Astrocyte of the hippocampus (primary cell): ENCODE measurements around the gene RPRD1B.

ENCODE experiments used
- DNase-seq: peaks from one replicate; pipeline ENCODE4 v3.0.0; 2011; ENCODE audit warnings: low read depth, low spot score

RPRD1B gene

DNA sequence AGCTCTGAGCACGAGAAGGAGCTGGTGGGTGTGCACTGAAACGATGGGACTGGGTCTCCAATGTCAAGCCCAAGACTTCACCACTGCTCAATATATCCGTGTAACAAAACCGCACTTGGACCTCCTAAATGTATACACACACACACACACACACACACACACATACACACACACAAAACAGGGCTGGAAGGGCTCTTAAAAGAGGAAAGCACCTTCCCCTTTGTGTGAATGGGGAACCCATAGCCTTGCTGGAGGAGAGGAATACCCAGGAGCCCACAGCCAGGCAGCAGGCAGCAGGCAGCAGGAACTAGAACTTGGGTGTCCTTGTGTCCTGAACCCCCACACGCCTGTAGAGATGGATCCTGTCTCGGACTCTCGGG, 101.7 kb downstream of the RPRD1B start:
- no peak for DNase-seq

DNA sequence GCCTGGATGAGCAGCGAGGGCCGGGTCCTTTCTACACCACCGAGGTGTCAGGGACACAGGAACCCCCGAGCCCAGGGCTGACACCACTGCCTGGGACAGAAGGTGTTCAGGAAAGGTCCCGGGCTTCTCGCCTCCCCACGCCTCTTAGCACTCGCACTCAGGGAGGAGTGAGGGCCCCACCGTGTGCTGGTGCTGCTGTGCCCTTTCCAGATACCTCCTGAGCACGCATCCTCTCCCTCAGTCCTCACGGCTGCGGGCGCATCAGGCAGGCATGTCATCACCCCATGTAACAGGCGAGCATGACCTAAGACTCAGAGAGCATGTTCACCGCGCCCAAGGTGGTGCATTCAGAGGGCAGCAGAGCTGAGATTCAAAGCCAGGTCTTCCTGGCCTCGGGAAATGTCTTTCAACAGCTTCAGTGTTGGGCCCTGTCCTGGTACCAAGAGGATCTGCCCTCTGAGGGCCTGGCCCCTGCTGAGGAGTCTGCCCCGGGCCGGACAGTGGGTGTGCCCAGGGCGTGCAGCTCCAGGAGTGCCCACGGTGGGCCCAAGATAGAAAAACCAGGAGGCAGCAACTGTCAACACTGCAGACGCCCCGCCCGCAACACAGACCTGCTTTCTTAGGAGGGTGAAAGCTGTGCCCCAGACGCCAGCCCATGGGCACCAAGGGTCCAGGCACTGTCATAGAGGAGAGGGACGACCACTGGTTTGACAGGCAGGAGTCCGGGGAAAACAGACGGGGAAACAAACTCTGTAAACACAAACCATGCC, 102.3 kb downstream of the RPRD1B start:
- DNase-seq = no peak

DNA sequence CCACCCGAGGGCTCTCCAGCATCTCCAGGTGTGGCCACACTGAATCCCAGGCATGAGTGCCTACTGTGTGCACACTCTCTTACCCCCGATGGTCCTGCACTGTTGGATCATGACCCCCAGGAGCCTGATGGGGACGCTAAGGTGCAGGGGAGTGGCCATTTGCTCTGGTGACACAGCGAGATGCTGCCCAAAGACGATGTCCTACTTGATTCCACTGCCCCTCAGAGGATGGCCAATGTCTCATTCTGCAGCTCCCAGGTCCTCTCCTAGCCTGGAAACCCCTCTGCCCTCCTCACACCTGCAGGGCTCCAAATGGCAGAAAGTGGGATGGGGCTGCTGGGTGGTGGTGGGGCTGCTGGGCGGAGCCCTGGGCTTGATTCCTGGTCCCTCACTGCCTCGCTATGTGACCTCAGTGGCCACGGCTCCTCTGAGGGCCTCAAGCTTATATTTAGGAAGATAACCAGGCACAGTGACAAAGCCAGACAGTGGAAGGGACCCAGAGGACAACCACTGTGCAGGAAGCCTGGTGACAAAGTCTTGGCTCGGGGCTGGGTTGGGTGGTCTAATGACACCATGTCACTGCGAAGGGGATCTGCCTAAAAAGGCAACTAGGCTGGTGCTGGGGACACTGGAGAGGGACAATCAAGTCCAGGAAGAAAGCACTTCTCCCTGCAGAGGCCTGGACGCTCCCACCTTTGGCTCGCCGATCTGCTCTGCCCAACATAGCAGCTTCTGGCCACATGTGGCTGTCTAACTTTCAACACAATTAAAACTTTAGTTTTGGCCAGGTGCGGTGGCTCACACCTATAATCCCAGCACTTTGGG, 103.1 kb downstream of the RPRD1B start:
- no peak for DNase-seq

DNA sequence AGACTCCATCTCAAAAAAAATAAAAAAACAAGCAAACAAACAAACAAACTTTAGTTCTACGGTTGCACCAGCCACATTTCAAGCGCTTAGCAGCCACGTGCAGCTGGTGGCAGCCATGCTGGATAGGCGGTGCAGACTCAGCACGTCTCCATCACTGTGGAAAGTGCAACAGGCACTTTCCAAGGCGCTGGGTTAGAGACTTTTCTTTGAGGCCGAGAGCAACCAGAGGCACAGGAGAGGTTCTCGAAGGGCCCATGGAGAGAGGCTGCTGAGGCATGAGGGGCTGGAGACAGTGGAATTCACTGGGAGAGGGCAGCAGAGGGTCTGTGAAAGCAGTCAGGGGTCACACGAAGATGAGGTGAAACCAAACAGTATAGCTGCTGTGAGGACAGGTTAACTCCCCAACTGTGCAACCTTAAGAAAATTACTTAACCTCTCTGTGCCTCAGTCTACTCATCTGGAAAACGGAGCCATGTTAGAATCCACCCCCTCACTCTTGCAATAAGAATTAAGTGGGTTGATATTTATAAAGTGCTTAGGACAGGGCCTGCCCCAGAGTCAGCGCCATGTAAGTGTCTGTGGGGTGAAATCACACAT, 104.0 kb downstream of the RPRD1B start:
- no peak for DNase-seq

DNA sequence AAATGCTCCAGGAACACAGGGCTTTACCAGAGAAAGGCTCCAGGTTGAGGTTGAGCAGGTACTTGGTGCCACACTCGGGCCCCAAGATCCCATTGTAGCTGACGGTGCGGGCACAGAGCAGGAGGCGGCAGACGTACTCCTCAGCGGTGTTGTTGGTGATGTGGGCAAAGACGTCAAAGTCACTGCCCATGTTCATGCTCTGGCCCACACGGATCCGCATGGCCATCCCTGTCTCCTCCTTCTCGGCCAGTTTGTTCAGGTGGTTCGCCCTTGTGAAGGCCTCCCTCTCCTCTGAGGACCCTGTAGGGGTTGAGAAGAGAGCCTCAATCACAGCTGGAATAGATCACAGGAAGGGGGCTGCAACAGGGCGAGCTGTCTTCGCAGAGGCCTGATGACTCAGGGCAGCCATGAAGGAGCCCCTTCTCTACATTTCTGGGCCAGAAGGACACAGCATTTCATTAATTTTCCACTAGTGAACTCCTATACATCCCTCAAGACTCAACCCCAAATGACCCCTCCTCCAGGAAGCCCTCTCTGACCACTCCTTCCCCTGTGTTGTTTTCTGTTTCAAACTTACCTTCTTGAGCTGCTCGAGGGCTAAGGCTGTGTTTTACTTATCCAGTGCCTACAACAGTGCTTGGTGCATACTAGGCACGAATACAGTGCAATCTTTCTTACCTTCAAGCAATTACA, 104.7 kb downstream of the RPRD1B start:
- no peak for DNase-seq

DNA sequence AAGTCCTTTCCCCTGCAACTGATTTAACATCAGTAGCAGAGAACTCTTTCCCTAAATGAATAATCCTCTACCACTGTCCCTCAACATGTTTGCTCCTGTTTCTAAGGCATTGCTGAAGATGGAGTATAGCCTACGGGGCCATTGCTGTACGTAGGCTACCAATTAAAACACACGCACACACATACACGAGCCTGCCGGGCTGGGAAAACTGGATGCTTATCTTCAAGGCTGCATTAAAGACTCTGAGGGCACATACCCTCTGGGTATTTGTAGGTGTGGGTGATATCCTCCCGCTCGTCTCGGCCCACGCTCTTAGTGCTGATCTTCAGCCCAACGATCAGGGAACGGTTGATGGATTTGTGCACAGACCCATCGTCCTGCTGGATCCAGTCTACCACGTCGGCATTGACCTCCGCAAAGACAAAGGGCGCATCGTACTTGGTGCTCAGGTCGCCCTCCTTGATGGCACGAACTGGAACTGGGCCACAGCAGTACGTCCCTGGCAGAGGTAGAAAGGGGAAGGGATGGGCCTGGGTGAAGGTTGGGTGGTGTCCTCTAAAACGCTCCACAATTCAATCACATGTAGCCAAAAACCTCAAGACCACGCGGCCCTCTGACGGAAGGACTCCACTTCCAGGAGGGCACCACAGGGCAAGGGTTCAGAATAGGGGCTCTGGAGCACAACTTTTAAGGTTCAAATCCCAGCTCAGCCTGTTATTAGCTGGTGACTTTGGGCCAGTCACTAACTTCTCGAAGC, 105.8 kb downstream of the RPRD1B start:
- no peak for DNase-seq

DNA sequence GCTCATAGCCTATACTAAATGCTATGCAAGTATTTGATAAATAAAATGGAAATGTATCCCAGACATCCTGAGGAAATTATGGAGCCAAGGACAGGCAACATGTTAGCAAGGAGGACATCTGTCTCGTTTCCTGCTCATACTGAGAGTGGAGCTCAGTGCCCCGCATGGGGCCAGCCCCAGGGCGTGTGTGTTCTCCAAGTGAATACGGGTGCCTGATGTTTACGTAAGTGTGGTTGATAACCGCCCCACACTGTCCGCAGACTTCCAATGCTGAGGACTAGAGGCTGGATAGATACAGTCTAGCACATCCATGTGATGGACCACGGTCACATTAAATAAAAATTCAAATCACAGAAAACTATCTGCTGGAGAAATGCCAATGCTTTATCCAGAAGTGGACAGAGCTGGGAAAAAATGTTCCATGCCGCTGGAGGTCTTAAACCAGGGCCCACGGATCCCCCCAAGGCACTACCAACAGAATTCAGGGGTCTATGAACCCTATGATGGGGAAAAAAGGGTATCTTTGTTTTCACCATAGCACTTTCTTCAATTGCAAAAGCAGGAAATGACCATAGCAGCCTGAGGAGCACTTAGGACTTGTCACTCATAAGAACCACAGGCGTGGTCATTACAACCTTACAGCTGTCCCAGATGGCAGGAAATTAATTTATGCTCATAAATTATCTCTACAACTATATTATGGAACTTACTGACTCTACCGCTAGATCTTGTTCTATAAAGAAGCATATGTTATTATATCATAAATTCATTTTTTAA, 106.6 kb downstream of the RPRD1B start:
- no peak for DNase-seq

DNA sequence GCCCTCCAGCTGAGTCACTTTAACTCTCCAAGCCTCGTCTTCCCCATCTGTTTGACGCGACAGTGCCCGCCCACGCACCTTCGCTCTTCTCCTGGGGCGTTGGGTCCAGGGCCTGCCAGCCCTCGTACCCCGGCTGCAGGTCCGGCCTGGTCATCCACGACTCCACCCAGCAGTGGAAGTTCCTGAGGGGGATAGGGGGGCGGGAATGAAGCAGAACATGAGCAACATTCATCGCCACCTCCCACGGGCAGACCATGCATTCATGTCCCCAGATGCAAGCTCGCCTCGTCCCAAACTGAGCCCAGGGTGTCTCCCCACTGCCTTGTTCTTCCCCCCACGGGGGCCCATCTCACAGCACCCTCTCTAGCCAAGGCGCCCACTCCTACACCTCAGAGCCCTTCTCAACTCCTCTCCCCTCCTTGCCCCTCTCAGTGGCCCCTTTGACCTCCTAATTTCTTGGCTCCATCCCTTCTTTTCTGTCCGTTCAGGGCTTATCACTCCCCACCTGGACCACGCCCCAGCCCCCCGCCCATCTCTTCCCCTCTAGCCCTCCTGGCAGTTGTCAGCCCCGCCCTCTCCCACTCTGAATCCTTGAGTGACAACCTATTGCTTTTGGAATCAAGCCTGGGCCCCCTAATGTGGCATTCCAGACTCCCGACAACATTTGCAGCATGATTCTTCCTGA, 107.8 kb downstream of the RPRD1B start:
- no peak for DNase-seq
